Amniotic stem cell (primary cell): ENCODE data around the gene GRID1.
"Not testable (repeated sequence)": the region's sequence is repeated elsewhere in the genome, so short reads cannot be mapped to it uniquely, and the experiment has no call there.

ENCODE experiments used
- DNase-seq: peaks from one replicate; lab custom pipeline; 2025; lab: John Stamatoyannopoulos, UW

Gene GRID1

GRCh38 chr10:86037096-86037495 lies 329.5 kb downstream of the GRID1 start:
- DNase-seq: no peak

- DNase-seq: no peak
These were observed 330.1 kb downstream of the GRID1 start for GRCh38 chr10:86036544-86036831.

- DNase-seq: no peak
These were observed 330.6 kb downstream of the GRID1 start for GRCh38 chr10:86035791-86036543.

- no peak for DNase-seq
These were observed 331.9 kb downstream of the GRID1 start for GRCh38 chr10:86034710-86035109.

GRCh38 chr10:86033581-86033980 lies 333.0 kb downstream of the GRID1 start:
- no peak for DNase-seq

- DNase-seq: not testable (repeated sequence)
These were observed 334.5 kb downstream of the GRID1 start for GRCh38 chr10:86032087-86032486.

- no peak for DNase-seq
These were observed 336.3 kb downstream of the GRID1 start for GRCh38 chr10:86030312-86030711.

- no peak for DNase-seq
These were observed 339.2 kb downstream of the GRID1 start for GRCh38 chr10:86027346-86027745.

GRCh38 chr10:86025509-86025908 lies 341.1 kb downstream of the GRID1 start:
- no peak for DNase-seq

- DNase-seq: no peak
These were observed 342.1 kb downstream of the GRID1 start for GRCh38 chr10:86024281-86025041.

GRCh38 chr10:86023931-86024280 lies 342.7 kb downstream of the GRID1 start:
- DNase-seq: no peak

GRCh38 chr10:86023336-86023735 lies 343.3 kb downstream of the GRID1 start:
- DNase-seq: no peak

- no peak for DNase-seq
These were observed 343.7 kb downstream of the GRID1 start for GRCh38 chr10:86022906-86023305.

GRCh38 chr10:86020134-86020533 lies 346.5 kb downstream of the GRID1 start:
- DNase-seq: no peak

- DNase-seq: no peak
These were observed 347.5 kb downstream of the GRID1 start for GRCh38 chr10:86019141-86019540.

- no peak for DNase-seq
These were observed 347.9 kb downstream of the GRID1 start for GRCh38 chr10:86018735-86019058.

GRCh38 chr10:86017841-86018734 lies 348.5 kb downstream of the GRID1 start:
- no peak for DNase-seq

GRCh38 chr10:86013568-86013967 lies 353.0 kb downstream of the GRID1 start:
- DNase-seq: no peak

GRCh38 chr10:86007171-86007570 lies 359.4 kb downstream of the GRID1 start:
- no peak for DNase-seq

GRCh38 chr10:86004337-86004736 lies 362.3 kb downstream of the GRID1 start:
- DNase-seq: no peak

GRCh38 chr10:86003201-86003621 lies 363.4 kb downstream of the GRID1 start:
- DNase-seq: no peak

- no peak for DNase-seq
These were observed 365.1 kb downstream of the GRID1 start for GRCh38 chr10:86001521-86001920.

GRCh38 chr10:85997544-85997943 lies 369.1 kb downstream of the GRID1 start:
- no peak for DNase-seq
